Activated B cell treated with CpG ODN at 0.5 μM for 24 hours (primary cell): ENCODE measurements around the gene LHX1. TPM values are rescaled to one million over a fixed set of nuclear protein-coding genes. Genes with fewer than 3 reads are reported as not detected.

ENCODE experiments used
- ATAC-seq: fragments of 200-7000 bp; cut with Tn5 transposase; one replicate; pipeline ENCODE4 v1.10.0; 2021; ENCODE audit warnings: low read depth, mild to moderate bottlenecking, moderate library complexity
- CTCF ChIA-PET: fragments of 350-600 bp; sonication (Branson Sonifier 250); formaldehyde crosslinking; loops from one replicate; lab custom pipeline; 2021; ENCODE audit warnings: antibody characterized with exemption; lab: Charles Lee
- POLR2A ChIA-PET: fragments of 350-600 bp; sonication (Branson Sonifier 250); formaldehyde crosslinking; loops from one replicate; lab custom pipeline; 2021; ENCODE audit warnings: antibody characterized with exemption; lab: Charles Lee
- DNase-seq: peaks from one replicate; pipeline ENCODE4 v3.0.0; 2022
- H3K27ac Mint-ChIP-seq: one replicate; pipeline ENCODE4 v1.8.0; 2020; ENCODE audit warnings: mixed read lengths
- H3K27me3 Mint-ChIP-seq: one replicate; pipeline ENCODE4 v1.8.0; 2021; ENCODE audit warnings: mixed read lengths
- H3K36me3 Mint-ChIP-seq: one replicate; pipeline ENCODE4 v1.8.0; 2021; ENCODE audit warnings: low read depth, mixed read lengths
- H3K4me1 Mint-ChIP-seq: one replicate; pipeline ENCODE4 v1.8.0; 2021; ENCODE audit warnings: mixed read lengths
- H3K4me3 Mint-ChIP-seq: one replicate; pipeline ENCODE4 v1.8.0; 2020; ENCODE audit warnings: mild to moderate bottlenecking, mixed read lengths
- H3K9me3 Mint-ChIP-seq: one replicate; pipeline ENCODE4 v1.8.0; 2020; ENCODE audit warnings: mixed read lengths
- intact Hi-C: fragments of 100-400 bp; cut with micrococcal nuclease; formaldehyde crosslinking; loops from one replicate; pipeline ENCODE4 v1.15.1; 2024
- total RNA-seq: library from RNA; stranded (reverse); gene quantifications from 2 replicates; pipeline ENCODE4 v1.2.3, GENCODE V29; 2022
- TF ChIP-seq, protein P1 (sequence below): fragments of 200-600 bp; IDR thresholded peaks from one replicate; pipeline ENCODE4 v1.8.0; 2022; ENCODE audit warnings: antibody characterized with exemption, mild to moderate bottlenecking

Gene LHX1
- total RNA-seq, 1 donor from 2014 or later: not detected

DNA sequence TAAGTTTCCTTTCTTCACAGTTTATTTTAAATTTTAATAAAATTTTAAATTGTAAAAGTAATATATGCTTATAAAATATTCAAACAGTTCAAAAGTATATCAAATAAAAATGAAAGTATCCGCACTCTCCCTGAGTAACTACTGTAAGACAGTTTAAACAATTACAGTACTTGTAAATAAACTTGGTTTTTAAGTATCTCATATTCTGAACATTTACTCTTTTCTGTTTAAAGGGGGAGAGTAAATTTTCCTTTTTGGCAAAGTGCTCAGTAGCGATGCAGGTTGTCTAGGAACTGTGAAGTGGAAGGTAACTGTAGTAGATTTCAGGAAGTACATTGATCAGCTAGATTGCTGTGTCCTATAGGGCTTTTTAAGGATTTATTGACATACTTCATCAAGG, 40.3 kb downstream of the LHX1 start:
- intact Hi-C loops: no loop called here
- TF ChIP-seq, protein P1, sequence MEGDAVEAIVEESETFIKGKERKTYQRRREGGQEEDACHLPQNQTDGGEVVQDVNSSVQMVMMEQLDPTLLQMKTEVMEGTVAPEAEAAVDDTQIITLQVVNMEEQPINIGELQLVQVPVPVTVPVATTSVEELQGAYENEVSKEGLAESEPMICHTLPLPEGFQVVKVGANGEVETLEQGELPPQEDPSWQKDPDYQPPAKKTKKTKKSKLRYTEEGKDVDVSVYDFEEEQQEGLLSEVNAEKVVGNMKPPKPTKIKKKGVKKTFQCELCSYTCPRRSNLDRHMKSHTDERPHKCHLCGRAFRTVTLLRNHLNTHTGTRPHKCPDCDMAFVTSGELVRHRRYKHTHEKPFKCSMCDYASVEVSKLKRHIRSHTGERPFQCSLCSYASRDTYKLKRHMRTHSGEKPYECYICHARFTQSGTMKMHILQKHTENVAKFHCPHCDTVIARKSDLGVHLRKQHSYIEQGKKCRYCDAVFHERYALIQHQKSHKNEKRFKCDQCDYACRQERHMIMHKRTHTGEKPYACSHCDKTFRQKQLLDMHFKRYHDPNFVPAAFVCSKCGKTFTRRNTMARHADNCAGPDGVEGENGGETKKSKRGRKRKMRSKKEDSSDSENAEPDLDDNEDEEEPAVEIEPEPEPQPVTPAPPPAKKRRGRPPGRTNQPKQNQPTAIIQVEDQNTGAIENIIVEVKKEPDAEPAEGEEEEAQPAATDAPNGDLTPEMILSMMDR: no peak
- no peak for ATAC-seq
- no peak overlapping the region for H3K4me3 Mint-ChIP-seq
- H3K27ac Mint-ChIP-seq: no peak overlapping the region
- POLR2A ChIA-PET: no interaction called here
- no peaks in the 10 kb centered on the region for H3K9me3 Mint-ChIP-seq
- H3K27me3 Mint-ChIP-seq: no peaks in the 10 kb centered on the region
- no peak for DNase-seq
- H3K36me3 Mint-ChIP-seq: peaks cover 42% of the 10 kb centered on the region
- CTCF ChIA-PET: no interaction called here
- peaks cover 48% of the 10 kb centered on the region for H3K4me1 Mint-ChIP-seq

DNA sequence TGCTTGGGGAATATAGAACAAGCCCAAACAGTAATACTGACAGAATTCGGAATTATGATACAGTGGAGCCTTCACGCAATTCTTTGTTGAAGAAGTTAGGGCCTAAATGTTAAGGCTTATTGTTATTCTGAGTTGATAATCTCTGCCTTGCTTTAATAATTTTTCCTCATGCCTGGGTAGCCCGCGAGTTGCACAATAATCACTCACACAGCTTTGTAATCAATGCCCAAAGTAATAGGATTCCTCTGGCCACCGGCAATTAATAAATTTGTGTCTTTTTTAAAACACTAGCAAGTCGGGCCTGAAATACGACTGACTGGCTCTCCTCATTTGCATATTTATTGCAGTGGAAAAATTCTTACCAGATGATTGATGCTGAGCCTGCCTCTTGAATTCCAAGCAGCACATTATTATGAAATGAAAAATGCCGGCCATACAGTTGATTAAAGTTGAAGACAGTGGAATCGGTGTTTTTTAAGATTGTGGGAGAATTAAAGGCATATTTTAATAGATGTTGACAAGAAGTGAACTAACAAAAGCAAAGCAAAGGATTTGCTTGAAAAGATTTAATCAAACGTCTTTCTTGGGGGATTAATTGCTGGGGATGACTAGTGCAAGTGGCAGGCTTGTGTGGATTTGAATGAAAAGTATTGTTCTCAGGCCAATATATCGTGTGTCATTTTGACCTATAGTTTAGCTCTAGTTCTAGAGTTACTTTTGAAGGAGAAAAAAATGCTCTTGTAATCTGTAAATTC, 41.7 kb downstream of the LHX1 start:
- no peak for DNase-seq
- POLR2A ChIA-PET: no interaction called here

DNA sequence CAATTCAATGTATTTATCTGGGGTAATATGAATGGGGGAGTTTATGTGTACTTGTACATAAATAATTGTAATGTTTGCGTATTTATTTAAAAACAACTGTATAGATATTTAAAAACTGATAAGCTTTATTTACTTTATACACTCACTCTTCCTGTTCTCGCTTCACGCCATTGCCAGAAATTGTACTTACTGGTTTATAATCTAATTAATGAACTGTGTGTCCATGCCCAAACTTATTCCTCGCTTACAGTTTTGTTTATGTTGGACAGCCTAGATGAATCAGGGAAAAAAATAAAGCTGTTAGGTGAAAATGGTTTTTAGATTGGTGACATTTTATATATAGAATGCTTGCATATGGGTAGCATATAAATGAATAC, 42.3 kb downstream of the LHX1 start:
- intact Hi-C loops: no loop called here
- CTCF ChIA-PET: no interaction called here
- H3K27ac Mint-ChIP-seq: no peak overlapping the region

More for the DNA sequence above, 41.7 kb downstream of the LHX1 start:
- H3K27me3 Mint-ChIP-seq: no peaks in the 10 kb centered on the region
- H3K9me3 Mint-ChIP-seq: no peaks in the 10 kb centered on the region
- no peak overlapping the region for H3K4me3 Mint-ChIP-seq
- no peak overlapping the region for H3K27ac Mint-ChIP-seq
- peaks cover 41% of the 10 kb centered on the region for H3K4me1 Mint-ChIP-seq
- intact Hi-C loops: no loop called here
- TF ChIP-seq, protein P1: no peak
- H3K36me3 Mint-ChIP-seq: peaks cover 42% of the 10 kb centered on the region
- CTCF ChIA-PET: no interaction called here
- ATAC-seq: no peak

DNA sequence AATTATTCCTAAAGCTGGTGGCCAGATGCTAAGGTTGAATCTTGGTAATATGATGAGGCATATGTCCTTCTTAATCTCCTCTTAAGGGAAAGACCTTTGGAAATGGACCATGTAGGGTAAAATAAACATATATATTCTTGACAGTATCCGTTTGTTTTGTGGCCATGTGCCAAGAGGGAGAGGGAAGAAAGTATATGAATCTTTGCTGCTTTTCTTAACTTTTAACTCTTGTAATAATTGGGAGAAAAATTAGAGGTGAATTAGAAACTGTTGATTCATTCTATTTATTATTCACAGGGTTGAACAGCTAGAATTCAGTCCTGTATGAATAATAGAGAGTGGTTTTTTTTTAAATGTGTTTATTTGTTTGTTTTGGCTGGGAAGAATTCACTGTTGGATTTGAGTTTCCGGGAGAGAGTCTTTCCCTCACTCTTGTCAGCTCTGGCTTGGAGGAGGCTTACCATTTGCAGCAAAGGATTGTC, 43.0 kb downstream of the LHX1 start:
- POLR2A ChIA-PET: no interaction called here
- H3K4me3 Mint-ChIP-seq: no peak overlapping the region
- CTCF ChIA-PET: no interaction called here
- TF ChIP-seq, protein P1: no peak
- H3K27me3 Mint-ChIP-seq: no peaks in the 10 kb centered on the region
- no peak overlapping the region for H3K27ac Mint-ChIP-seq
- H3K9me3 Mint-ChIP-seq: no peaks in the 10 kb centered on the region
- DNase-seq: no peak
- H3K36me3 Mint-ChIP-seq: peaks cover 42% of the 10 kb centered on the region
- intact Hi-C loops: no loop called here
- peaks cover 43% of the 10 kb centered on the region for H3K4me1 Mint-ChIP-seq
- ATAC-seq: no peak

More for the DNA sequence above, 42.3 kb downstream of the LHX1 start:
- TF ChIP-seq, protein P1: no peak
- no peak for ATAC-seq
- POLR2A ChIA-PET: no interaction called here
- peaks cover 43% of the 10 kb centered on the region for H3K4me1 Mint-ChIP-seq
- no peaks in the 10 kb centered on the region for H3K9me3 Mint-ChIP-seq
- no peak overlapping the region for H3K4me3 Mint-ChIP-seq
- H3K27me3 Mint-ChIP-seq: no peaks in the 10 kb centered on the region
- no peak for DNase-seq
- H3K36me3 Mint-ChIP-seq: peaks cover 47% of the 10 kb centered on the region

DNA sequence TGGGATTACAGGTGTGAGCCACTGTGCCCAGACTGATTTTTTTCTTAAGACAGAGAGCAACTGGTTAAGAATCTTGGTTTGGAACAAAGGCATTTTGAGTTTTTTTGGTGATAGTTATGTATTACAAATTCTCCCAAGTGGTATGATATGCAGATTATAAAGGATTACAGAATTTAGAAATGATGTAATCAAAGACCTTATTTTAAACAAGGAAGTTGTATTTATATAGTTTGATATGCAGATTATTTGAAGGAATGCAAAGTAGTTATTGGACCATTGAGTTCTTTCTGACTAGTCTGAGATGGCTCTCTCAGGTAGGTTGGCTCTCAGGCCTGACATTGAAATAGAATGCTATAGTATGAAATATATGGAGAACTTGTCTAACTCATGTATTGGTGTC, 46.3 kb downstream of the LHX1 start:
- ATAC-seq (no peak), DNase-seq (no peak)
- H3K36me3 Mint-ChIP-seq: peaks cover 56% of the 10 kb centered on the region
- no peak overlapping the region for H3K27ac Mint-ChIP-seq
- no peaks in the 10 kb centered on the region for H3K9me3 Mint-ChIP-seq
- H3K4me1 Mint-ChIP-seq: peaks cover 29% of the 10 kb centered on the region
- TF ChIP-seq, protein P1: no peak
- ChIA-PET POLR2A (no interaction called here), CTCF (no interaction called here)
- H3K27me3 Mint-ChIP-seq: no peaks in the 10 kb centered on the region
- intact Hi-C loops: no loop called here
- H3K4me3 Mint-ChIP-seq: no peak overlapping the region
